ENCODE measurements around the gene AQP6.
A peak's percentile ranks its signal among the peaks of the same experiment; 100 is the strongest.
"Not testable (repeated sequence)": the region's sequence is repeated elsewhere in the genome, so short reads cannot be mapped to it uniquely, and the experiment has no call there.

The AQP6 gene

DNA sequence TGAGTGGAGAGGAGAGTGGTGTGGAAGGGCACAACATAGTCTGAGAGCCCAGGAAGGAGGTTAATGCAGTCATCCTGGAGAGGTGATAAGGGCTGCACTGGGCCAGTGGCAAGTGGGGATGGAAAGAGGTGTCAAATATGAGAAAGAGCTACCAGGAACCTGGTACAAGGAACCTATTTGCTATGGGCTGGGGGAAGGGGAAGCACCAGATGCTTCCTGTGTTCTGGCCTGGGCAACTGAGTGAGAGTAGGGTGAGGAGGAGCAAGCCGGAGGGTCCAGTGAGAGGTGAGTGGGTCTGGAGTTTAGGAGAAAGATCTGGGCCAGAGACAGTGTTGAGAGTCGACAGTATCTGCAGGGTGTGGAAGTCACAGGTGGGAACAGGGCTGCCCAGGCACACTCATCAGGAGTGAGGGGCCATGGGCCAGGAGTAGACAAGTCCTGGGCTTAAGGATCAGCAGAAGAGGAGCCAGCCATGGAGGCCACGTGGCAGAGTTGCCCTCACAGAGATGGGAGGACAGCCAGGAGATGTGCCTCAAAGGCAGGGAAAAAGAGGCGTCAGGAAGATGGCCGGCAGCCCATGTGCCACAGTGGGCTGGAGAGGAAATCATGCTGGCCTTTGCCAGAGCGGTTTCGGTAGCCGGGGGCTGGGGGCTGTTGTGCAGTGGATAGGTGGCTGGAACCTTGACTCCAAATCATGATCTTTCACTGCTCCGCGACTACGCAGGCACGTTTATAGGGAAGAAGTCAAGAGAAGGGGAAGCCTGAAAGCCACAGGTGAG is 2.9 kb upstream of the AQP6 start:
- DNase-seq (ENCODE audit: low spot score): no peak

DNA sequence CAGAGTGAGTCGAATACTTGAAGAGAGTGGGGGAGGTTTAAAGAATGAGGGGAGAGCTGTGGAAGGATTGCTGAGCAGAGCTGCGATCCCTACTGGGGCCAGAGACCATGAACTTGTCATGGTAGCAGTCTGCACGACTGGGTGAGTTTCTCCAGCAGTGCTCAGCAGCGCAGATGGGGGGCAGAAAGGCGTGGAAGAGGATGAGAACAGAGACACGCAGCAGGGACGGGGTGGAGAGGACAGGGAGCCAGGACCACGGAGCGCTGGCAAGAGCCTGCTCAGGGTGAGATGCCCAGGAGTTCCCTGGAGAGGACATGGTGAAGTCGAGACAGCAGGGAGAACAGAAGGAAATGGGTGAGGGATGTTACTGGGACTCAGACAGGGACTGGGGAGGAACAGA is 2.1 kb upstream of the AQP6 start:
- no peak for DNase-seq (ENCODE audit: low spot score)

DNA sequence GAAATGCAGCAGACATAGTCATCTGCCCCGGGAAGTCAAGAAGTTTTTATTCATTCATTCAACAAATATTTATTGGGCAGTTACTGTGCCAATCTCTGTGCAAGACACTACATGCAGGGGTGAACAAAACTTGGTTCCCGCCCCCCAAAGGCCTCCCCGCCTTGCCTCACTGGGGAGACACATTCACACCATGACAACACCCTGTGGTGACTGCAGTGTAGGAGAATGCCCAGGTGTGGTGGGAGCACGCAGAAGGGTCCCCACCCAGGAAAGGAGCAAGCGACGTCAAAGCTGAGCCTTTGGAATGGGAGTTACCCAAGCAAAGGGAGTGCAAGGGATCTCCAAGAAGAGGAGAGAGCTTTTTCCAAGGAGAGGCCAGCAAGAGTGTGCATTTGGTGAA is 1.6 kb upstream of the AQP6 start:
- no peak for DNase-seq (ENCODE audit: low spot score)

DNA sequence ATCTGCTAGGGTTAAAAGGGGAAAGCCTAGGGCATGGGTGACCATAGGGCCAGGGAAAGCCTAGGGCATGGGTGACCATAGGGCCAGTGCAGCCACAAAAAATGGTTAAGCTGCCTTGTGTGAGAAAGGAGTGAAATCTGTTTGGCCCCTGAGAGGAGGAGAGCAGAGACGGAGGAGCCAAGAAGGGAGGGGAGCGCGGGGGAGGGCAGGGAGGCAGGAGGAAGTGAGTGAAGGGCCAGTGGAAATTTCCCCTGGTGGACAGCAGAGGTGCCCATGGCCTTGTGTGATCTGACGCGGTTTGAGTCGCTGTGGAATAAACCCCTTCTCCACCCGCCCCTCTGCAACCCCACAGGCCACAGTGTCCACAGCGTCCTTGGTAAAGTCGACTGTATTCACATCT is 618 bp upstream of the AQP6 start:
- no peak for DNase-seq (ENCODE audit: low spot score)

DNA sequence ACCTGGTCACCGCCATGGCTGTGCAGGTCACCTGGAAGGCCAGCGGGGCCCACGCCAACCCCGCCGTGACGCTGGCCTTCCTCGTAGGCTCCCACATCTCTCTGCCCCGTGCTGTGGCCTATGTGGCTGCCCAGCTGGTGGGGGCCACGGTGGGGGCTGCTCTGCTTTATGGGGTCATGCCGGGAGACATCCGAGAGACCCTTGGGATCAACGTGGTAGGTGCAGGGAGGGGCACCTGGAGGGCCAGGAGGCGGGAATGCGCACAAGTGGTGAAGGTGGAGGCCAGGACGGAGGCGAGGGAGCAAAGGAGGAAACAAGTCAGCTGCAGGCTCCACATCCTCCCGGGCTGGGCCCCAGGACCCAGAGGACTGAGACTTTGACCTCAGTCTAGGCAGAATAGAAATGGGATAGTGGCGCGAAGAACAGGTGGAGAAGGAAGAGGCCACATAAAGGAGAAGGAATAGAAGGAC is 649 bp downstream of the AQP6 start:
- DNase-seq (ENCODE audit: low spot score): no peak

DNA sequence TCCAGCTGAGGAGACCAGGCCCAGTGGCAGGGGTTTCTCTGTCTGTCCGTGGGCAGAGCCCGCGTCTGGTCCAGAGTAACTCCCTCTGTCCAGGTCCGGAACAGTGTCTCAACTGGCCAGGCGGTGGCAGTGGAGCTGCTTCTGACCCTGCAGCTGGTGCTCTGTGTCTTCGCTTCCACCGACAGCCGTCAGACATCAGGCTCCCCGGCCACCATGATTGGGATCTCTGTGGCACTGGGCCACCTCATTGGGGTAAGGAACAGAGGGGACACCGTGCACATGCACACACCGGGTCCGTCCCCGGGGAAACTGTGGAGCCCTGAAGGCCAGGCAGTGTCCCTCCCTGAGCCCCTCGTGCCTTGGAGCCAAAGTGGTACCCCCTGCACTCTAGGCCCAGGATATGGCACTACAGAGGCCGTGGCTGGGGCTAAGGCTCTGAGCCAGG is 1.5 kb downstream of the AQP6 start:
- peak; percentile 81 for DNase-seq (ENCODE audit: low spot score)

DNA sequence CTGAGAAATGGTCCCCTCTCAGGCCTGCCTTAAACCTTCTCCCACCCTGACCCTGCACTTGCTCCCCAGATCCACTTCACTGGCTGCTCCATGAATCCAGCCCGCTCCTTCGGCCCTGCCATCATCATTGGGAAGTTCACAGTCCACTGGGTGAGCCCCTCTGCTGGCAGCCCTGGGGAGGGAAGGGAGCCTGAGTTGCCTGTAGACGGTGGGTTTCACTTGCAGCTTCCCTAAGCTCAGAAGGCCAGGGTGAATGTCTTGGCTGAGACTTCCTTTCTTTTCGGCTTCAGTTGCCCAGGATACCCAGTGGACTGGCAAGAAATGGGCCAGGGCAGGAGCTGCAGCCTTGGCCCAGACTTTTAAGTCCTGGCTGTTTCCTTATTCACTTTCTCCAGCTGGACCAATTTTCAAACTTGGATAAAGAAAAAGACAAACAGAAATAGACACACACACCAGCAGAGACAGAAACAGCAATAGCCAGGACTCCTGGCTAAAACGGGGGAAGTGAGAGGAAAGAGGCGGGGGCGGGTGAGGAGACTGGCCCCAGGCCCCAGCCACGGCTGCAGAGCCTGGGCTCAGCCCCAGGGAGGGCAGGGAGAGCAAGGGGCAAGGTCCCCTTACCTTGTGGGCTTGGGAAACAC is 2.0 kb downstream of the AQP6 start:
- DNase-seq (ENCODE audit: low spot score): peak; percentile 75

DNA sequence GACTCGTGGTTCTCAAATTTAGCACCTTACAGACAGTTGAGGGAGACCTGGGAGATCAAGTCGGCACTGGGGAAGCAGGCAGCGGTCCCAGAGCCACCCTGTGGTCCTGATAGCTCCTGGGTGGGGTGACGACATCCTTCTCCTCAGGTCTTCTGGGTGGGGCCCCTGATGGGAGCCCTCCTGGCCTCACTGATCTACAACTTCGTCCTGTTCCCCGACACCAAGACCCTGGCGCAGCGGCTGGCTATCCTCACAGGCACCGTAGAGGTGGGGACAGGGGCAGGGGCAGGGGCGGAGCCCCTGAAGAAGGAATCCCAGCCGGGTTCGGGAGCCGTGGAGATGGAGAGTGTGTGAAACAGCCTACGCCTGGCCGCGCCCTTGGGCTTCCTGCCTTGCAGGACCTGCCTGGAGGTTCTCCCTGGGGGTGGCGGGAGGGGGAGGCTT is 2.6 kb downstream of the AQP6 start:
- DNase-seq (ENCODE audit: low spot score): no peak

DNA sequence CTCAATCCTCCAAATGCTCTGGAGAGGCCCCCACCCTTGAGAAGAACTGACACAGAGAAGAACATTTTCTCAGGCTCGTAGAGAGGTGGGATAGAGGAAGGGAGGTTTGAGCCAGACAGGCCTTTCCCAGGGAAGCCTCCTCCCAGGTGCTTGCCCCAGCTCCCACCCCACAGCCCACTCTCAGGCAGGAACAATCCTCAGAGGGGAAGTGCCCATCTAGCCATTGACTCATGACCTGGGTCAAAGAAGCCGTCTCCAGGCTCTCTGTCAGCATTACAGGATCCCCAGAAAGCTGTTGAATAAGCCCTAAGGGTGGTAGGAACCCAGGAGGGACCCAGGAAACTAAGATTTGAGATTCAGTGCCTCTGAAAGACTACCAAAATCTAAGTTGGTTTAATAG is 3.8 kb downstream of the AQP6 start:
- no peak for DNase-seq (ENCODE audit: low spot score)

DNA sequence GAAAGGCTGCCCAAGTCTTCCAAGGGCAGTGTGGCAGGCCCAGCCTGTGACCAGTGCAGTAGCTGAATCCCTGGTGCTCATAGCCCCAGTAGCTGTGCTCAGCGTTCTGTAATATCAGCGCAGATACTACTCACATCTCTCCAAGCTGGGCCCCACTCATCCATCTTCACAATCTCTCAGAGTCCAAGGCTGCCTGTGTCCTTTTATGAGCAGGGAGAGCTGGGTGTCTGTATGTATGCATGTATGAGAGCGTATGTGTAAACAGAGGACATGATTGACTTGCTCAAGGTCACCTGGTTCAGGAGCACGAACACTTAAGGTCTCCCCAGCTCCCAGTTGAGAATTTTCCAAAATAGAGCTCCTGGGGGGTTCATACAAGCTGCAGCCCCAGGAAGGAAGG is 5.4 kb downstream of the AQP6 start:
- no peak for DNase-seq (ENCODE audit: low spot score)

DNA sequence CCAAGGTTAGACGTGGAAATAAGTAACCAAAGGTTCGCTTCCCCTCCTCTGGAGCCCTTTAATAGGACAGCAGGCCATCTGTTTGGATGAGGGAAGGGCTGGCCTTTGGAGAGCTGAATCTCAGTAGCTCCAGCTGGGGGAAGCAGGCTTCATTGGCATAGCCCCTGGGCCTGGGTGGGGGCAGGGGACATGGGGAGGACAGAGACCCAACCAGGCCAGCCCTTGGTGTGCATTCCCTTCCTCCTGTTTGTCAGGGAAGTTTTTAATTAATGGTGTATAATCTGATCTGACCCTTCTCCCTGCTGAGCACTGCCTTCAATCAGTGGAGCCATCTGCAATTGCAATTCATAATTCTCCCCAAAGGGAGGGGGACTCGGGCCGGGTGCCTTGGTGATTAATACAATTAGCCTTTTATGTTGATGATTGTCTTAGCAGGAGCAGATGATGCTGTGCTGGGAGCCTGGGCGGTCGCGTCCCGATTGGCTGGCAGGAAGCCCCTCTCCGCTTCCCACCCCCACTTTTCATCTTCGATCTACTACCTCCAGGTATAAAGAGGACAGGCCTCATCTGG is 6.4 kb downstream of the AQP6 start:
- peak; percentile 87 for DNase-seq (ENCODE audit: low spot score)

DNA sequence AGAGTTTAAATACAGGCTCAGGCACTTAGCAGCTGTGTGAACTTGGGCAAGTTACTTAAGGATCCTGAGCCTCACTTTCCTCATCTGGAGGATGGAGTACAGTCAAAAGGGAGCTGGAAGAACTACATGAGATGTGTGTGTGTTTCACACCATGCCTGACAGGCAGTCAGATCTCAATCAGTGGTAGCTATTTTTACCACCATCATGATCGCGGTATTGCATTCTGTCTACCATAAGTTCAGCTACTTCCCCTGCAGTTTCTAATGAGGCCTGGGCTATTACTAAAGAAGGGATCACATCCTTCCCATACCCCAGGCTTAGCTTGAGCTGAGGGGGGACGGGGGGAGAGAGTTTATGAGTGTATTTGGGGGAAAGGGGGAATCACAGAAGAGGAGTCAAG is 7.0 kb downstream of the AQP6 start:
- DNase-seq (ENCODE audit: low spot score): no peak

DNA sequence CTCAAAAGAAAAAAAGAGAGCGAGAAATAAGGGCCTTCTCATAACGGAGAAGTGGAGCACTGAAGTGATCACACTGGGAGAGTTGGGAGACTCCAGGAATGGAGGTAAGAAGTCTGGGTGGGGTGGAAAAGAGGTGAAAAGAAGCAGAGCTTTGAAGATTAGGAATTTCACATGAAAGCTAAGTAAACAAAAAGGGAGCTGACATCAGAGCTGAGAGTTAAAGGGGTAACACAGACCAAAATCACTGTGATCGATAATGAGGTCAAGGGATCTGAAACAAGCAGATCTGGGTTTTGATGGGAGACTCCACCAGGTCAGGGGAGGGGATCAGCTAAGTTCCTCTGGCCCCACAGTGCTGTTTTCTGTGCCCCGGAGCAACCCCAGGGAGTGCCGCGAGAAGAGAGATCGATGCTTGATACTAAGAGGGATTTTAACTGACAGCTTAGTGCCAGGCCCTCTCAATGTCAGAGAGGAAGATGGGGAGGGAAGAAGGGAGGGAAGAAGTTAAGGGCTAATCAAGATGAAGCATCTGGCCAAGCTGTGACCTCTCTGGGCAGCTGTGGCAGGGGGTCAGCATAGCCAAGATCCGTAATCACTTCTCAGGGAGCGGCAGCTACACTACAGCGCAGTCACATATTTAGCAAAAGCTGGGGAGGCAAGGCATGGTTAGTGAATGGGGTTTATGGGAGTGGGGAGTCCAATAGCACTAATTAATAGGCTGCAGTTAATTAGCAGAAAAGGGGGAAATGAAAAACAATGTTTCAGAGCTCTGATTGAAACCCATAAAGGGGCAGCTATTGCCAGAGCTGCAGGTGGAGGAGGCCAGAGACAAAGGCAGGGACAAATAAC is 8.0 kb downstream of the AQP6 start:
- no peak for DNase-seq (ENCODE audit: low spot score)

DNA sequence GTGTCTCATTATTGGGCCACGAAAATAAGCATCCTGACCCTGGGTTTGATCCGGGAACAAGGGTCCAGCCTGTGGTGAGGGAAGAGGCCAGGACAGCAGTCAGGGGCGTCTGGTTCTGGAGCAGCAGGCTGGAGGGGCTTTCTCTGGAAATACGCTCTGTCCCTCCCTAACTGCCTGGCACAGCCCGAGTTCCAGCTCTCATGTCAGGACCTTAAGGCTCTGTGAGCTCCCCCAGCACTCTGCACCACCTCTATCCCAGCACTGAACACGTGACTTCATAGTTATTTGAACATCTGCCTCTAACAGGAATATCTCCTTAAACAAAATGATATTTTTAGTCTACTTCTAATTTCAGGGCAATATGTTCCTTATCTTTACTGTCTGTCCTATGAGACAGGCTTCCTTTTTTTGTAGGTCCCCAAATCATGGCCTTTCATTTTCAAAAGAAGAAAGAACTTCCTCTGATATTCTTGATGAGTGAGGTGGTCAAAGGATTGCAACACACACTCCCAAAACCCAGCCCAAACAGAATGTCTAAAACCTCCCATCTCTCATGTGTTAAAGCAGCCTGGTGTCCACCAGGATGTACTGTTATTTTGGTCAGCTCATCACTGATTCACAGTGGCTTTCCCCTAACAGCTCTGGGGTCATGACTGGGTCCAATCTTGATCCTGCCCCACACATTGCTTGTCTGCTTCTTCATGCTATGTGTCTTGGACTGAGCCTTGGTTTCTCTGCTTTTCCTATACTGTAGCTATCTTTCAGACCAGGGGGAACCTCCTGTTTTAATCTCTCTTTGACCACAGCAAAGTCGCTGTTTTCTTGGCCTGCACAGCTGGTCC is 9.7 kb downstream of the AQP6 start:
- DNase-seq (ENCODE audit: low spot score): no peak

DNA sequence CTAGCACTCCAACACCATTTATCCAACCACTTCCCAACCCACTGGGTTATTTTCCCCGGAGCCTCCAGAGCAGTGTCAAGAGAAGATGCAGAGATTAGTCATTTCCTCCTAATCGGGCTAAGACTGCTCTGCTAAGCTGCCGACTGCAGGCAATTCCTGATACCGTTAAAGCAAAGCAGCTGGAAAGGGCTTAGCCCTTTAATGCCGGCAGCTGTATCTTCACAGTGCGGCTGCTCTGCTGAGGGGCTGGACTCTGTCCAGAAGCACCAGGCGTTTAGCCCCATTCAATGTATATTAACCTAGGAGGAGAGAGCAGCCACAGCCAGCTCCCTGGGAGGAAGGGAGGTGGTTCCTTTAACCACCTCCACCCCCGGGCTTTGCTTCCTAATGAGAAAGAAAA is 11.1 kb downstream of the AQP6 start:
- no peak for DNase-seq (ENCODE audit: low spot score)

DNA sequence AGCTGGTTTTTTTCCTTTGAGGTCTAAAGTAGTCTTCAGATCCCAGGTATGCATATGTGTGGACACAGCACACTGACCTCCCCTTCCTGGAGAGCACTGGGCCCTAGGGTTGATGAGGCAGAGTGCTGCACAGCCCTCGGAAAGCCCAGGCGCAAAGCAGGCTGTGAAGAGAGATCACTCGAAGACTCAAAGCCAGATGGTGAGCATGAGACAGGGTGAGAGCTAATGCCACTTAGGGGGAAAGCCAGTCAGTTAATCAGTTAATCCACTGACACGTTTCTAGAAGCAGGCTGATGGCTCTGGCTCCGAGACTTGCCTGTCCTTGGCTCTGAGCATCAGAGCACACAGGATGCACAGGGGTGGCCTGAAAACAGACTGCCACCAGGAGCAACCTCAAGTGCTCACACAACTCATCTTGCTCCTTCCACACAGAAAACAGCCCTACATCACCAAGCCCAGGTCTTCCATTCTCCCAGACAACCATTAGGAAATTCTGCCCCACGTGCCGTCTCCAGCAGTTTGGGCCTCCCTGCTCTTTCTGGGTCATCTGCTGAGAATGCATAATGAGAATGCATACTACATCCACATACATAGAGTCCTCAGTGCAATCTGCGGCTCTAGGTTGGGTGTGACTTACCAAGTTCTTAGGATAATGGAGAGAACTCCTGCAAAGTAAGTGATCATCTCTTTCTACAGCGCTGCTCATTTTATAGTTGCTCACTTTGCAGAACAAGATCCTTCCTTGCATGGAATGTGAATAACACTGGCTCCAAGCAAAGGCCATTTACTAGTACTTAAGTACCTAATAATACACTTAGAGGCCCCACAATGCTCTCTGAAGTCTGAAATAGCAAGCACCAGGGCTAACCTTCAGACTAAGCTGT is 12.0 kb downstream of the AQP6 start:
- no peak for DNase-seq (ENCODE audit: low spot score)

DNA sequence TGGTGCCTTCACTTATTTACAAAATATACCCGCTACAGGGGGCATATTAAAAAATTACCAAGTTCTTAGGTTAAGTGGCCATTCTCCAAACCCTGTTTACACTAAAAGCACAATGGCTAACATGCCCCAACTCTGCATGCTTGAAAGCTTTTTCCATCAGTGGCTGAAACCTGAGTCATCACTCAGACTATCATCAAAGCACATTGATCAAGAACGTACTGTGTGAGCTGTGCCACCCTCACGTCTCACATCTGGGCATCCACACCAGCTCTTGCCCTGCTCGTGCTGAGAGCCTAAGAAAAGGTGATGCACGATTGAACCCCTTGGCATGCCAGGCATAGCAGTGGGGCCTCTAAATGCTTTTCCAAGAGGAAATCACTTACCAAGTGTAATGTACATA is 13.2 kb downstream of the AQP6 start:
- DNase-seq (ENCODE audit: low spot score): no peak

DNA sequence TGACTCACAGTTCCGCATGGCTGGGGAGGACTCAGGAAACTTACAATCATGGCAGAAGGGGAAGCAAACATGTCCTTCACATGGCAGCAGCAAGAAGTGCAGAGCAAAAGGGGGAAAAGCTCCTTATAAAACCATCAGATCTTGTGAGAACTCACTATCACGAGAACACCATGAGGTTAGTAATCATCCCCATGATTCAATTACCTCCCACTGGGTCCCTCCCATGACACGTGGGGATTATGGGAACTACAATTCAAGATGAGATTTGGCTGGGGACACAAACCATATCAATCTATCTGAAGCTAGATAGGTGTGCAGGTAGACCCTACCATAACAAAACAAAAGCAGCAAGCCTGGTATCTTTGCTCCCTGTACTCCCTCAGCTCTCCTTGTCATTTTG is 13.7 kb downstream of the AQP6 start:
- DNase-seq (ENCODE audit: low spot score): not testable (repeated sequence)

DNA sequence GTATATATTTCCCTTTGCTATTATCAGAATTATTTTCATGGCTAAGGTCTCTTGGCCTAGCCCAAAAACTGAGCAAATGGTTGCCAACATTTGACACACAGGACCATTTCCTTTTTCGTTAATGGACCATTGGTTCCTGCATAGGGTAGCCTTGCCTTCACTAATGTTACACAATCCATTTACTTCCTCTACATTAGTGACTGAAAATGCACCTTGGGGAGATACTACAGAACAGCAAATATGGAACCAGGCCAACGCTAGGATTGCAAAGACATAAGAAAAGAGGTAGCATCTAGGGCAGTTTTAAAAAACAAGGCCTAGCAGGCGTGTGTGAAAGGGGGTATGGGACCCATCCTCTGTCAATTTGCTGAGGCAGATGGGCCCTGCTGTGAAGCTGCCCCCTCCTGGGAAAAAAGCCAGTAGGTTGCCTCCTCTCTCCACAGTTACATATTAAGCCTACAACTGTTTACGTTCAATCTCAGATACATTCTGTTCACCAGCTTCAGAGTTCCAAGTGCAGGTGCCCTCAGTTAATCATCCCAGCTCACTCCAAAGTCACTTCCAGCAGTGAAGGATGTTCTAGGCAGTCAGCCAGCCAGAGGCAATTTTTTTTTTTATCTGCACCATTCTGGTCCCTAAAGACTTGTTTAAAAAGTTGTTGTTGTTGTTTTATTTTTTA is 15.0 kb downstream of the AQP6 start:
- DNase-seq (ENCODE audit: low spot score): no peak

DNA sequence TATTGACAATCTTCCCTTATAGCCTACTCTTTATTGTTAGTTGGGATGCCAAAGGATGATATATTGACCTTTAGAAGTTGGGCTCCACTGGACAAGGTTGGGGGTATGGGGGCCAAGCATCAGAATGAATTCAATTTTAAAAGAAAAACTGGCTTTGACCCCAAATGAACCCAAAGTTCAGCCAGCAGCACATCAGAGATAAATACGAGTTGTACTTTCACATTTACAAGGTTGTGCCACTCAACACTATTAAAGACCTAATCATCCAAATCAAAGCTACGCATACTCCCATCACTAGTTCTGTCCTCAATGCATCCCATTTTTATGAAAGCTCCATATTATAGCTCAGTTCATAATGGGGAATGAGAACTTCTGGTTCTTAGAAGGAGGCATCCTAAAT is 16.7 kb downstream of the AQP6 start:
- not testable (repeated sequence) for DNase-seq (ENCODE audit: low spot score)
